BLaER1 treated with 17β-estradiol and CSF1 and Interleukin-3, amounts not matched to agents 10 nM and 100 nM (cell line): ENCODE results near the gene MAP4K4.
A peak's percentile ranks its signal among the peaks of the same experiment; 100 is the strongest.

Experiments used
- H3K27ac ChIP-seq, 11 experiments: shearing (Covaris generic); formaldehyde crosslinking; 2 replicates each; pipeline ENCODE4 v1.8.1; 2022
- H3K27me3 ChIP-seq, 11 experiments: shearing (Covaris generic); formaldehyde crosslinking; 2 replicates each; pipeline ENCODE4 v1.8.1; 2022
- H3K36me3 ChIP-seq, 11 experiments: shearing (Covaris generic); formaldehyde crosslinking; 2 replicates each; pipeline ENCODE4 v1.8.1; 2022
- H3K4me1 ChIP-seq, 10 experiments: shearing (Covaris generic); formaldehyde crosslinking; 2 replicates each; pipeline ENCODE4 v1.8.1; 2022
- H3K4me2 ChIP-seq, 11 experiments: shearing (Covaris generic); formaldehyde crosslinking; 2 replicates each; pipeline ENCODE4 v1.8.1; 2022
- H3K4me3 ChIP-seq, 10 experiments: shearing (Covaris generic); formaldehyde crosslinking; 2 replicates each; pipeline ENCODE4 v1.8.1; 2022
- H3K9ac ChIP-seq, 11 experiments: shearing (Covaris generic); formaldehyde crosslinking; 2 replicates each; pipeline ENCODE4 v1.8.1; 2022
- H3K9me3 ChIP-seq, 11 experiments: shearing (Covaris generic); formaldehyde crosslinking; replicated peaks in 1 of 11; 2 replicates each; pipeline ENCODE4 v1.8.1; 2022
- H4K20me1 ChIP-seq, 11 experiments: shearing (Covaris generic); formaldehyde crosslinking; 2 replicates each; pipeline ENCODE4 v1.8.1; 2022
- Cebpa-rat ChIP-seq, 11 experiments: shearing (Covaris generic); IDR thresholded peaks; 2 replicates each; pipeline ENCODE4 v1.8.1; 2022

Gene MAP4K4

DNA sequence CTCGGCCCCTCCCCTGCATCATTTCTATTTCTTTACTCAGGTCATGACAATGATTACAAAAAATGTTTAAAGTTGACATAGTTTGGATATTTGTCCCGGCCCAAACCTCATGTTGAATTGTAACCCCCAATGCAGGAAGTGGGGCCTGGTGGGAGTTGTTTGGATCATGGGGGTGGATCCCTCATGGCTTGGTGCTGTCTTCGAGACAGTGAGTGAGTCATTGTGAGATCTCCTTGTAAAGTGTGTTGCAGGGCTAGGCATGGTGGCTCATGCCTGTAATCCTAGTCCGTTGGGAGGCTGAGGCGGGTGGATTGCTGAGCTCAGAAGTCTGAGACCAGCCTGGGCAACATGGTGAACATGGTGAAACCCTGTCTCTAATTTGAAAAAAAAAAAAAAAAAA lies 9.2 kb upstream of the MAP4K4 start:
- no peak overlapping the region for H3K4me3 ChIP-seq

DNA sequence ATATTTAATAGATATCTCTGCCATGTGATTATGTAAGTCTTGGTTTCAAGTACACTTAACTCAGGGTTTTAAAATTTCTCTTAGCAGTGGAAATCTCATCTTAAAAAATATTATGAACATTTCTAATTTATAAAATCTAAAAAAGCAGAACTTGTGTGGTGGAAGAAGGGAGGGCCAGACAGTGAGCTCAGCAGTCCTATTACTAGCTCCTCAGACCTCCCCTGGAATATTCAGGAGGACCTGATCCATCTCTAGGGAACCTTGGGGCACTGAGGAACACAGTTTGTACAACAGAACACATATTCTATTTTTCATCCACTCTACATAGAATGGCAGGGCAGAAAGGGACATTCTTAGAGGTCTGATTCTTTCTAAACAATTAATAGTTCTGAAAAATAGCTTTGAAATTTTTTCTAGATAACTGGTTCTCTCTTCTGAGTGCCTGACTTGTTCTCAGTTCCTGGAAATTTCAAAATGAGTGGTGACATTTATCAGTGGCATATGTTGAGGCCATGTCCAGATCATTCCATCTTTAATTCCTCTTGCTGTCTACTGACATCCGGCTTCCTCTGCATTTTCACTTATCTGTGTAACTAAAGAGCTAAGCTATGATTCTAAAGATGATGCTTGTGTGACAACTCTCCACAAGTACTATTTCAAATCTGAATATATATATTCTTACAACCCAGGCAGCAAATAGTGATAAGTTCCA lies 8.2 kb upstream of the MAP4K4 start:
- peak overlapping the region in 3 of 11 experiments; percentile 16 to 57 (median 55); a peak in 5 of 22 replicates for H3K4me2 ChIP-seq
- no peak overlapping the region for H3K9ac ChIP-seq
- TF ChIP-seq Cebpa-rat (IDR thresholded peaks at IDR 0.05) = no peak
- no peak overlapping the region for H3K4me3 ChIP-seq
- H3K27ac ChIP-seq = peak overlapping the region in 1 of 11 experiments; percentile 9; a peak in 1 of 22 replicates
- no peaks in the 10 kb centered on the region for H3K36me3 ChIP-seq
- no peaks in the 10 kb centered on the region for H4K20me1 ChIP-seq
- H3K4me1 ChIP-seq = peaks cover 7 to 46% (median 23%) of the 10 kb centered on the region in 10 experiments
- no peaks in the 10 kb centered on the region for H3K27me3 ChIP-seq
- H3K9me3 ChIP-seq = peaks cover 0 to 10% (median 6%) of the 10 kb centered on the region in 11 experiments; a peak in 14 of 22 replicates

More for the DNA sequence above, 9.2 kb upstream of the MAP4K4 start:
- Histone ChIP-seq H3K27me3 (no peaks in the 10 kb centered on the region), H3K4me2 (no peak overlapping the region), H3K9ac (no peak overlapping the region), H3K27ac (no peak overlapping the region), H3K9me3 (no peaks in the 10 kb centered on the region; a peak in 1 of 22 replicates), H4K20me1 (no peaks in the 10 kb centered on the region), H3K36me3 (no peaks in the 10 kb centered on the region), H3K4me1 (peaks cover 7 to 41% (median 21%) of the 10 kb centered on the region in 10 experiments)
- TF ChIP-seq Cebpa-rat (IDR thresholded peaks at IDR 0.05) = no peak

GRCh38 chr2:101690547-101691152 lies 6.9 kb upstream of the MAP4K4 start:
- peaks cover 7 to 46% (median 23%) of the 10 kb centered on the region in 10 experiments for H3K4me1 ChIP-seq
- TF ChIP-seq Cebpa-rat (IDR thresholded peaks at IDR 0.05) = no peak
- no peak overlapping the region for H3K4me3 ChIP-seq
- peaks cover 0 to 13% (median 9%) of the 10 kb centered on the region in 11 experiments; a peak in 14 of 22 replicates for H3K9me3 ChIP-seq
- no peaks in the 10 kb centered on the region for H3K27me3 ChIP-seq
- no peak overlapping the region for H3K27ac ChIP-seq
- H3K4me2 ChIP-seq = no peak overlapping the region
- H3K36me3 ChIP-seq = no peaks in the 10 kb centered on the region
- no peak overlapping the region for H3K9ac ChIP-seq
- H4K20me1 ChIP-seq = no peaks in the 10 kb centered on the region

GRCh38 chr2:101692041-101692440 lies 5.5 kb upstream of the MAP4K4 start:
- H3K9me3 ChIP-seq = peaks cover 0 to 13% (median 9%) of the 10 kb centered on the region in 11 experiments; a peak in 14 of 22 replicates
- no peak overlapping the region for H3K9ac ChIP-seq
- no peaks in the 10 kb centered on the region for H4K20me1 ChIP-seq
- no peak for TF ChIP-seq Cebpa-rat (IDR thresholded peaks at IDR 0.05)
- peak overlapping the region; percentile 34 to 76 (median 57); a peak in 21 of 22 replicates for H3K4me2 ChIP-seq
- H3K27ac ChIP-seq = peak overlapping the region in 3 of 11 experiments; percentile 15 to 51 (median 27); a peak in 6 of 22 replicates
- H3K36me3 ChIP-seq = no peaks in the 10 kb centered on the region
- H3K4me3 ChIP-seq = no peak overlapping the region; a peak in 1 of 20 replicates
- no peaks in the 10 kb centered on the region for H3K27me3 ChIP-seq
- peaks cover 17 to 55% (median 31%) of the 10 kb centered on the region in 10 experiments for H3K4me1 ChIP-seq

- peaks cover 0 to 13% (median 9%) of the 10 kb centered on the region in 11 experiments; a peak in 14 of 22 replicates for H3K9me3 ChIP-seq
- peaks cover 0 to under 1% (median 0%) of the 10 kb centered on the region in 11 experiments; a peak in 1 of 22 replicates for H4K20me1 ChIP-seq
- H3K9ac ChIP-seq = no peak overlapping the region
- H3K27me3 ChIP-seq = no peaks in the 10 kb centered on the region
- peaks cover 17 to 55% (median 31%) of the 10 kb centered on the region in 10 experiments for H3K4me1 ChIP-seq
- no peak for TF ChIP-seq Cebpa-rat (IDR thresholded peaks at IDR 0.05)
- no peak overlapping the region for H3K27ac ChIP-seq
- H3K4me3 ChIP-seq = no peak overlapping the region
- no peaks in the 10 kb centered on the region for H3K36me3 ChIP-seq
- H3K4me2 ChIP-seq = peak overlapping the region in 9 of 11 experiments; percentile 50 to 76 (median 64); a peak in 16 of 22 replicates
These were observed 4.7 kb upstream of the MAP4K4 start for GRCh38 chr2:101692766-101693165.

DNA sequence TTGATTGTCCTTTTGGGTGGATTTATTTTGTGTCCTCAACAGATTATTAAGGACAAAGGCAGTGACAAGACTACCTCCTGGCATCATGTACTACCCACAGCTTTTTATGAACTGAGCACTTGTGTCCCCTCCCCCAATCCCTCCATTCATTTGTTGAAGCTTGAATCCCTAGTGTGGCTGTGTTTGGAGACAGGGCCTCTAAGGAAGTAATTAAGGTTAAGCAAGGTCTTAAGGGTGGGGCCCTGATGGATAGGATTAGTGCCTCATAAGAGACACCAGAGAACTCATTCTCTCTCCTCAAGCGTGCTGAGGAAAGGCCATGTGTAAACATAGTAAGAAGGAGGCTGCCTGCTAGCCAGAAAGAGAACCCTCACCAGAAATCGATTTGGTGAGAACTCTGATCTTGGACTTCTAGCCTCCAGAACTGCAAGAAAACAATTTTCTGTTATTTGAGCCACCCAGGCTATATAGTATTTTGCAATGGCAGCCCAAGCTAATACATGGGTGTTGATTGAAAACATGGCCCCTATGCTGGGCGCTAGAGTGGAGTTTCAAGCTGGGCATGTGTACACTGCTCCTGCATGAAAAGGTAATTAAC lies 3.4 kb upstream of the MAP4K4 start:
- H4K20me1 ChIP-seq = peaks cover 4 to 14% (median 9%) of the 10 kb centered on the region in 11 experiments; a peak in 19 of 22 replicates
- H3K4me1 ChIP-seq = peaks cover 17 to 47% (median 31%) of the 10 kb centered on the region in 10 experiments
- H3K4me3 ChIP-seq = no peak overlapping the region
- TF ChIP-seq Cebpa-rat (IDR thresholded peaks at IDR 0.05) = no peak
- H3K9ac ChIP-seq = no peak overlapping the region
- H3K4me2 ChIP-seq = peak overlapping the region in 1 of 11 experiments; percentile 56; a peak in 1 of 22 replicates
- no peaks in the 10 kb centered on the region for H3K27me3 ChIP-seq
- H3K36me3 ChIP-seq = peaks cover 0 to 3% (median 0%) of the 10 kb centered on the region in 11 experiments; a peak in 3 of 22 replicates
- H3K27ac ChIP-seq = no peak overlapping the region
- H3K9me3 ChIP-seq = peaks cover 0 to 13% (median 9%) of the 10 kb centered on the region in 11 experiments; a peak in 14 of 22 replicates

DNA sequence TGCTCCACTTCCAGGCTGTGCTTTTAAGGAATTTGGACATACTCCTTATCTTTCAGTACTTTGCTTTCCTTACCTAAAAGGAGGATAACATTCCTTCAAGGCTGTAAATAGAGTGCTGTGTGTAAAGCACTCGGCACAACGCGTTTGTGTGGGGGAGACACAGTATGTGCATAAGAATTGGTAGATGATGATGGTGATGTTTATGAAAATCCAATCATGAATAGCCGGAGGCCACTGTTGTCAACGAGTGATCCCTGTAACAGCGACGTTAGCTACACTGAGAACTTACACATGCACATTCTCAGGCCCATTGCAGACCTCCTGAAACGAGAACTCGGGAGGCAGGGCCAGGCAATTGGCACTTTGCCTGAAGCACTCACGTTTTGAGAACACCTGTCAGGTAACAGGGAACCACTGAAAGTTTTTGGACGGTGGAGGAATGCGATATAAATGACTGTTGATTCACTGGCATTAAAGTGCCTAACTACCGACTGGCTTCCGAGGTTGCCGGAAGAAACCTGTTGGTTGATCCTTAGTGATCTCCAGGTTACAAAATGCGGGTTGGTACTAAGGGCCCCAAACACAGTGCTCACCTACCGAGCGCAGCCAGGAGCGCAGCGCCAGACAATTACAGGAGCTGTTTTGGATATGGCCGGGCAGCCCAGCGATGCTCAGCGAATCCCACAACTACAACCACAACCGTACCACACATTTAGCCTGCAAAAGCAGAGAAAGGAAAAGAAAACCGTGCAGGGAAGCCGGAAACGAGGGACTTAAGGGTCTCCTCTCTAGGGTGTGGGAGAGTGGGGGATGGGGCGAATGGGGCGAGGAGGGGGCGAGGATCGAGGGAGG lies 1.0 kb upstream of the MAP4K4 start:
- no peak for TF ChIP-seq Cebpa-rat (IDR thresholded peaks at IDR 0.05)
- Histone ChIP-seq H3K4me2 (peak overlapping the region; percentile 80 to 93 (median 89)), H3K9me3 (peaks cover 0 to 13% (median 9%) of the 10 kb centered on the region in 11 experiments; a peak in 14 of 22 replicates), H3K27me3 (no peaks in the 10 kb centered on the region), H3K4me3 (peak overlapping the region; percentile 92 to 98 (median 95)), H3K36me3 (peaks cover 0 to 21% (median 6%) of the 10 kb centered on the region in 11 experiments; a peak in 15 of 22 replicates), H4K20me1 (peaks cover 21 to 38% (median 33%) of the 10 kb centered on the region in 11 experiments; a peak in 21 of 22 replicates), H3K27ac (peak overlapping the region; percentile 93 to 100 (median 99)), H3K9ac (peak overlapping the region; percentile 96 to 100 (median 99)), H3K4me1 (peaks cover 28 to 44% (median 37%) of the 10 kb centered on the region in 10 experiments)
